SK-N-SH (cell line): ENCODE measurements around the gene SLC27A2. TPM values are rescaled to one million over a fixed set of nuclear protein-coding genes. Genes with fewer than 3 reads are reported as not detected.

Source experiments
- CTCF ChIA-PET: fragments of 300-600, 350-600 bp; formaldehyde crosslinking; extraction: SDS; loops from one replicate; lab custom pipeline; 2021; lab: Yijun Ruan, JAX
- POLR2A ChIA-PET: fragments of 350-600 bp; sonication (Branson Sonifier 250); formaldehyde crosslinking; extraction: SDS; loops from one replicate; lab custom pipeline; 2020; ENCODE audit warnings: antibody characterized with exemption, inconsistent platforms; lab: Yijun Ruan, JAX
- DNase-seq: peaks from one replicate; pipeline ENCODE4 v3.0.0; 2012
- H2AFZ ChIP-seq: fragments of 200-600 bp; sonication (generic); 2 replicates; pipeline ENCODE4 v1.8.1; 2016; ENCODE audit warnings: antibody characterized with exemption, mild to moderate bottlenecking, low read depth
- H3F3A ChIP-seq: fragments of 200-600 bp; sonication (generic); replicated peaks from 2 replicates; pipeline ENCODE3; 2016; ENCODE audit warnings: antibody characterized with exemption, mild to moderate bottlenecking; ENCODE audit not compliant: insufficient read depth
- H3K27ac ChIP-seq, 2 experiments: fragments of 200-500 bp in 1 of 2; fragments of 200-600 bp in 1 of 2; sonication (Bioruptor generic) in 1 of 2; sonication (generic), shearing (Covaris generic) in 1 of 2; 2 replicates each; pipeline versions ENCODE4 v1.5.1 to v1.6.1; 2014 to 2016; ENCODE audit warnings: low read depth in 2 of 2, inconsistent platforms in 1 of 2, low read length in 1 of 2, mild to moderate bottlenecking in 1 of 2, mixed read lengths in 1 of 2
- H3K27me3 ChIP-seq: fragments of 200-600 bp; sonication (generic), shearing (Covaris generic); 2 replicates; pipeline ENCODE4 v1.6.1; 2016; ENCODE audit warnings: mixed run types; ENCODE audit not compliant: insufficient read depth
- H3K36me3 ChIP-seq, 2 experiments: fragments of 200-500 bp in 1 of 2; fragments of 200-600 bp in 1 of 2; sonication (Bioruptor generic) in 1 of 2; sonication (generic) in 1 of 2; replicated peaks in 1 of 2; 2 replicates each; pipeline versions ENCODE3 to v1.5.1; 2014 to 2016; ENCODE audit warnings: low read length in 1 of 2, mild to moderate bottlenecking in 1 of 2; ENCODE audit not compliant: insufficient read depth in 2 of 2, control insufficient read depth in 1 of 2
- H3K4me1 ChIP-seq, 2 experiments: fragments of 200-500 bp in 1 of 2; fragments of 200-600 bp in 1 of 2; sonication (Bioruptor generic) in 1 of 2; sonication (generic), shearing (Covaris generic) in 1 of 2; 2 replicates each; pipeline versions ENCODE4 v1.5.1 to v1.6.1; 2014 to 2016; ENCODE audit warnings: low read depth in 1 of 2, low read length in 1 of 2, mixed run types in 1 of 2; ENCODE audit not compliant: insufficient read depth in 2 of 2, control insufficient read depth in 1 of 2
- H3K4me2 ChIP-seq: fragments of 200-600 bp; sonication (generic), shearing (Covaris generic); 2 replicates; pipeline ENCODE4 v1.6.1; 2017; ENCODE audit warnings: mixed run types
- H3K4me3 ChIP-seq, 2 experiments: fragments of 200-500 bp in 1 of 2; fragments of 200-600 bp in 1 of 2; sonication (Bioruptor generic) in 1 of 2; sonication (generic), shearing (Covaris generic) in 1 of 2; 2 replicates each; pipeline versions ENCODE4 v1.5.1 to v1.8.1; 2014 to 2016; ENCODE audit warnings: low read depth in 2 of 2, inconsistent platforms in 1 of 2, low read length in 1 of 2, mild to moderate bottlenecking in 1 of 2, mixed read lengths in 1 of 2, moderate library complexity in 1 of 2
- H3K79me2 ChIP-seq: fragments of 200-600 bp; sonication (generic); 2 replicates; pipeline ENCODE4 v1.8.1; 2017; ENCODE audit warnings: mild to moderate bottlenecking; ENCODE audit not compliant: insufficient read depth
- H3K9ac ChIP-seq: fragments of 200-600 bp; sonication (generic); 2 replicates; pipeline ENCODE4 v1.6.1; 2017; ENCODE audit warnings: mixed run types
- H3K9me2 ChIP-seq: fragments of 200-600 bp; sonication (generic); 2 replicates; pipeline ENCODE4 v1.6.1; 2017; ENCODE audit warnings: mixed run types
- H3K9me3 ChIP-seq: fragments of 200-600 bp; sonication (generic); 2 replicates; pipeline ENCODE4 v1.6.1; 2017; ENCODE audit warnings: mixed run types, mild to moderate bottlenecking, moderate library complexity
- H4K20me1 ChIP-seq: fragments of 200-600 bp; sonication (generic); 2 replicates; pipeline ENCODE4 v1.6.1; 2017; ENCODE audit warnings: mild to moderate bottlenecking, mixed run types; ENCODE audit not compliant: insufficient read depth
- CHD2 ChIP-seq: fragments of 150-350 bp; IDR thresholded peaks from 2 replicates; pipeline ENCODE4 v1.6.1; 2018; ENCODE audit warnings: low read length; ENCODE audit not compliant: partially characterized antibody
- FOSL2 ChIP-seq: IDR thresholded peaks from 2 replicates; pipeline ENCODE4 v1.4.0; 2012; ENCODE audit warnings: low read depth, mild to moderate bottlenecking, moderate library complexity, borderline replicate concordance
- GABPA ChIP-seq: IDR thresholded peaks from 2 replicates; pipeline ENCODE4 v1.4.0; 2012; ENCODE audit warnings: low read depth, mild to moderate bottlenecking
- MAX ChIP-seq: IDR thresholded peaks from 2 replicates; pipeline ENCODE4 v1.4.0; 2012; ENCODE audit warnings: low read depth
- MXI1 ChIP-seq: IDR thresholded peaks from 2 replicates; pipeline ENCODE4 v1.6.1; 2012; ENCODE audit warnings: mild to moderate bottlenecking, low read depth, low read length, improper control_type of control experiment
- NFIC ChIP-seq: IDR thresholded peaks from 2 replicates; pipeline ENCODE4 v1.4.0; 2012; ENCODE audit warnings: borderline replicate concordance
- RCOR1 ChIP-seq: fragments of 150-350 bp; IDR thresholded peaks from 2 replicates; pipeline ENCODE4 v1.6.1; 2017; ENCODE audit warnings: antibody characterized with exemption, low read length
- REST ChIP-seq: IDR thresholded peaks from 2 replicates; pipeline ENCODE4 v1.6.1; 2012; ENCODE audit warnings: mild to moderate bottlenecking, low read depth, low read length, moderate library complexity
- RFX5 ChIP-seq: IDR thresholded peaks from 2 replicates; pipeline ENCODE4 v1.6.1; 2012; ENCODE audit warnings: mild to moderate bottlenecking, improper control_type of control experiment, low read length
- RXRA ChIP-seq: IDR thresholded peaks from 2 replicates; pipeline ENCODE4 v1.4.0; 2012; ENCODE audit warnings: low read depth, mild to moderate bottlenecking, borderline replicate concordance
- SMC3 ChIP-seq: IDR thresholded peaks from 2 replicates; pipeline ENCODE4 v1.6.1; 2012; ENCODE audit warnings: low read depth, low read length, improper control_type of control experiment
- TAF1 ChIP-seq: IDR thresholded peaks from 2 replicates; pipeline ENCODE4 v1.6.1; 2012; ENCODE audit warnings: low read depth, mild to moderate bottlenecking, low read length, moderate library complexity, borderline replicate concordance
- TCF12 ChIP-seq: IDR thresholded peaks from 2 replicates; pipeline ENCODE4 v1.4.0; 2012
- WGBS: methylation state at CpG from one replicate; pipeline ENCODE4 v1.1.6; 2017; ENCODE audit warnings: low lambda C conversion rate; 5-methylcytosine and 5-hydroxymethylcytosine counted together
- polyA plus RNA-seq, 3 experiments: library from polyadenylated mRNA; depleted of rRNA; stranded (reverse); fragments of >200 nt; gene quantifications; 2 replicates each; pipeline ENCODE4 v1.2.3, GENCODE V29; 2012
- TF ChIP-seq, protein P1 (sequence below): fragments of 200-600 bp; sonication (generic); IDR thresholded peaks from 2 replicates; pipeline ENCODE4 v1.6.1; 2017; ENCODE audit warnings: antibody characterized with exemption, mild to moderate bottlenecking, moderate library complexity

Gene SLC27A2
- polyA plus RNA-seq, 1 of the 3 experiments (the other 2 are of a cell fraction), result 0.49 TPM

GRCh38 chr15:50228866-50229265 is 46.9 kb downstream of the SLC27A2 start:
- H3K36me3 ChIP-seq, result no peaks in the 10 kb centered on the region
- H3K27me3 ChIP-seq, result no peaks in the 10 kb centered on the region
- H3K79me2 ChIP-seq, result no peaks in the 10 kb centered on the region
- H4K20me1 ChIP-seq, result no peaks in the 10 kb centered on the region
- TF ChIP-seq MAX, result no peak
- no peak overlapping the region for H3K9ac ChIP-seq
- H3K9me2 ChIP-seq, result no peaks in the 10 kb centered on the region
- CTCF ChIA-PET, result interaction anchor here (1.1 to 1.2 kb wide), 2 partner anchors 16 to 87 kb away, joined by 4 read pairs; no protein-coding TSS in a partner anchor
- no peak overlapping the region for H3K4me2 ChIP-seq
- no peaks in the 10 kb centered on the region for H3F3A ChIP-seq
- no peaks in the 10 kb centered on the region for H3K9me3 ChIP-seq
- no peak overlapping the region for H3K27ac ChIP-seq
- no peak overlapping the region for H2AFZ ChIP-seq
- H3K4me1 ChIP-seq, result peaks cover 0 to 5% of the 10 kb centered on the region in 2 experiments; a peak in 1 of 4 replicates
- no peak for DNase-seq
- 84% methylated on average over 3 of the region's 3 CpGs for WGBS
- no peak overlapping the region for H3K4me3 ChIP-seq
- POLR2A ChIA-PET, result no interaction called here

DNA sequence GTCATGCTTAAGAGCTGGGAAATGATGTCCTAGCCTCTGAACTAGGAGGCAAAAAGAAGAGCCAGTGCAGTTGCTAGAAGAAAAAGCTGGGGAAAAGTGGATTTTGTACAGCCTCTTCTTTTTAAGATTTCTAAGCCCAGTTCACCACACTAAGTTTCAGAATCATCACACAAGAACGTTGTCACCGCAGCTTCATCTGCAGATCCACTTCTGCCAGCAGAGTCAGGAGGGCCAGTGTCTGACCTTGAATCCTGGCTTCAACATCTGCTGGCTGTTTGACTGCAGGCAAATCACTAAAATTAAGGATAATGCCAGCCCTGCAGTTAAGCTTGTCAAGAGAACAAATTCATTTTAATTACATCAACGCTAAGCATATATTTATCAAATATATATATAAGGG is 47.3 kb downstream of the SLC27A2 start:
- no peak for TF ChIP-seq RCOR1
- TF ChIP-seq TAF1, result no peak
- TF ChIP-seq, protein P1, sequence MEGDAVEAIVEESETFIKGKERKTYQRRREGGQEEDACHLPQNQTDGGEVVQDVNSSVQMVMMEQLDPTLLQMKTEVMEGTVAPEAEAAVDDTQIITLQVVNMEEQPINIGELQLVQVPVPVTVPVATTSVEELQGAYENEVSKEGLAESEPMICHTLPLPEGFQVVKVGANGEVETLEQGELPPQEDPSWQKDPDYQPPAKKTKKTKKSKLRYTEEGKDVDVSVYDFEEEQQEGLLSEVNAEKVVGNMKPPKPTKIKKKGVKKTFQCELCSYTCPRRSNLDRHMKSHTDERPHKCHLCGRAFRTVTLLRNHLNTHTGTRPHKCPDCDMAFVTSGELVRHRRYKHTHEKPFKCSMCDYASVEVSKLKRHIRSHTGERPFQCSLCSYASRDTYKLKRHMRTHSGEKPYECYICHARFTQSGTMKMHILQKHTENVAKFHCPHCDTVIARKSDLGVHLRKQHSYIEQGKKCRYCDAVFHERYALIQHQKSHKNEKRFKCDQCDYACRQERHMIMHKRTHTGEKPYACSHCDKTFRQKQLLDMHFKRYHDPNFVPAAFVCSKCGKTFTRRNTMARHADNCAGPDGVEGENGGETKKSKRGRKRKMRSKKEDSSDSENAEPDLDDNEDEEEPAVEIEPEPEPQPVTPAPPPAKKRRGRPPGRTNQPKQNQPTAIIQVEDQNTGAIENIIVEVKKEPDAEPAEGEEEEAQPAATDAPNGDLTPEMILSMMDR, result no peak
- TF ChIP-seq NFIC, result no peak
- TF ChIP-seq GABPA, result no peak
- TF ChIP-seq MXI1, result no peak
- no peak for TF ChIP-seq CHD2
- no peak for TF ChIP-seq TCF12
- TF ChIP-seq RXRA, result no peak
- no peak for TF ChIP-seq RFX5
- Histone ChIP-seq H3K4me3 (no peak overlapping the region), H3K27ac (no peak overlapping the region), H3F3A (no peaks in the 10 kb centered on the region), H3K36me3 (no peaks in the 10 kb centered on the region), H3K9me3 (no peaks in the 10 kb centered on the region), H3K27me3 (no peaks in the 10 kb centered on the region), H3K79me2 (no peaks in the 10 kb centered on the region), H3K4me1 (peaks cover 0 to 5% of the 10 kb centered on the region in 2 experiments; a peak in 1 of 4 replicates), H3K9ac (no peak overlapping the region), H4K20me1 (no peaks in the 10 kb centered on the region), H3K4me2 (no peak overlapping the region), H3K9me2 (no peaks in the 10 kb centered on the region), H2AFZ (no peak overlapping the region)
- ChIA-PET CTCF (interaction anchor here (1.1 to 1.2 kb wide), 2 partner anchors 16 to 87 kb away, joined by 4 read pairs; no protein-coding TSS in a partner anchor), POLR2A (no interaction called here)
- peak; percentile 13 for DNase-seq
- 68% methylated on average over 3 of the region's 3 CpGs for WGBS

DNA sequence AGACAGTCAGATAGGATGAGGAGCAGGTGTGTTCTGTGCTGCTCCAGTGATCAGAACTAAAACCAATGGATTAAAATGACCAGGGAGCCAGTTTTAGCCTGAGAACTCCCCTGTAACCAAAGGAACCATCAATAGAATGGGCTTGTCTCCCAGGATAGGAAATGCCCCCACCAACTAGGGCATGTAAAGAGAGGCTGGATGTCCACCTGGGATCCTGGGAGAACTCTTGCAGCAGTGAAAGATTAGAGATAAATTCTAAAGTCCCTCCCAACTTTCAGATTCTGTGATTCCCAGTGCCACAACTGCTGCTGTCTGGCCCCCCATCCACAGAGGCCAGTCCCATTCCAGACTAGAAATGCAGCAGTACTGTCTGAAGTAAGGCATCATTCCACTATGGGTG is 49.8 kb downstream of the SLC27A2 start:
- H3K27me3 ChIP-seq, result no peaks in the 10 kb centered on the region
- no peak overlapping the region for H3K4me3 ChIP-seq
- H3K79me2 ChIP-seq, result no peaks in the 10 kb centered on the region
- POLR2A ChIA-PET, result no interaction called here
- no peak overlapping the region for H3K9ac ChIP-seq
- H3F3A ChIP-seq, result no peaks in the 10 kb centered on the region
- no peaks in the 10 kb centered on the region for H3K36me3 ChIP-seq
- peaks cover 0 to 5% of the 10 kb centered on the region in 2 experiments; a peak in 1 of 4 replicates for H3K4me1 ChIP-seq
- H3K9me2 ChIP-seq, result no peaks in the 10 kb centered on the region
- DNase-seq, result no peak
- no peaks in the 10 kb centered on the region for H4K20me1 ChIP-seq
- H3K27ac ChIP-seq, result no peak overlapping the region
- H2AFZ ChIP-seq, result no peak overlapping the region
- CTCF ChIA-PET, result no interaction called here
- H3K9me3 ChIP-seq, result no peaks in the 10 kb centered on the region
- no peak overlapping the region for H3K4me2 ChIP-seq
- TF ChIP-seq REST (no peak), SMC3 (no peak), RFX5 (no peak), MAX (no peak), FOSL2 (no peak), RCOR1 (no peak)
- TF ChIP-seq, protein P1, result no peak
